HUES64 (cell line): ENCODE data around the gene FOXP2.

Experiments
- H3K27ac ChIP-seq: 2 replicates; pipeline ENCODE4 v1.7.0; 2013; ENCODE audit warnings: low read depth, low read length, inconsistent platforms
- H3K27me3 ChIP-seq: 2 replicates; pipeline ENCODE4 v1.6.1; 2013; ENCODE audit warnings: mild to moderate bottlenecking, low read length; ENCODE audit not compliant: insufficient read depth
- H3K36me3 ChIP-seq: 2 replicates; pipeline ENCODE4 v1.6.1; 2013; ENCODE audit warnings: mild to moderate bottlenecking, low read length; ENCODE audit not compliant: insufficient read depth
- H3K4me1 ChIP-seq: 2 replicates; pipeline ENCODE4 v1.6.1; 2013; ENCODE audit warnings: mild to moderate bottlenecking, low read length, moderate library complexity; ENCODE audit not compliant: insufficient read depth
- H3K4me3 ChIP-seq: 2 replicates; pipeline ENCODE4 v1.5.1; 2013; ENCODE audit warnings: mild to moderate bottlenecking, low read length, moderate library complexity
- H3K9ac ChIP-seq: 2 replicates; pipeline ENCODE4 v1.6.1; 2013; ENCODE audit warnings: mild to moderate bottlenecking, low read depth, low read length
- H3K9me3 ChIP-seq: 2 replicates; pipeline ENCODE4 v1.6.1; 2013; ENCODE audit warnings: low read depth, low read length; ENCODE audit not compliant: insufficient read depth
- whole genome bisulfite sequencing: fragments of 150-250, 120-280 bp; methylation state at CpG from one replicate; pipeline ENCODE4 v1.1.7; 2013; ENCODE audit warnings: missing lambda C conversion rate; 5-methylcytosine and 5-hydroxymethylcytosine counted together

Gene FOXP2

GRCh38 chr7:114405427-114405826 is 9.2 kb upstream of the FOXP2 start:
- H3K36me3 ChIP-seq: no peaks in the 10 kb centered on the region
- no peaks in the 10 kb centered on the region for H3K4me1 ChIP-seq
- H3K27ac ChIP-seq: no peak overlapping the region
- no peaks in the 10 kb centered on the region for H3K9me3 ChIP-seq
- H3K27me3 ChIP-seq: no peaks in the 10 kb centered on the region
- H3K9ac ChIP-seq: no peak overlapping the region
- H3K4me3 ChIP-seq: no peak overlapping the region
- 40% methylated on average over 2 of the region's 2 CpGs for WGBS

DNA sequence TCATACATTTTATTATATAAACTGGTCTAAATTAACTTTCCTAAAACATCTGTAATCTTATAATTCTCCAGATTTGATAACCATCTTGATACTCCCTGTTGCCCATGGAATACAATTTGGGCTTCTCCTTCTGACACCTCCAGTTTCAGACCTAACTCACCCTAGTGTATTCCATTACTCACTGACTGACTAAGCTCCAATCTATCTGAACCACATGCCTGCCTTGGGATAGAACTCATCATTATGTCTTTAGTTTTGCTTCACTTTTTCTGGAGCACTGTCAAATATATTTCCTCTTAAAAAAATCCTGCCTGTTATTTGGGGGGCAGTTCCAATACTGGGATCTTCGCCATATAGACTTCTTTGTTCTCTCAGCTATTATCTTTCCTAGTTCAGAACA is 4.9 kb upstream of the FOXP2 start:
- Histone ChIP-seq H3K9ac (no peak overlapping the region), H3K27ac (no peak overlapping the region), H3K27me3 (no peaks in the 10 kb centered on the region), H3K9me3 (no peaks in the 10 kb centered on the region), H3K4me3 (no peak overlapping the region), H3K36me3 (no peaks in the 10 kb centered on the region), H3K4me1 (peaks cover 13% of the 10 kb centered on the region)
- 88% methylated on average over 1 of the region's 1 CpG for WGBS

DNA sequence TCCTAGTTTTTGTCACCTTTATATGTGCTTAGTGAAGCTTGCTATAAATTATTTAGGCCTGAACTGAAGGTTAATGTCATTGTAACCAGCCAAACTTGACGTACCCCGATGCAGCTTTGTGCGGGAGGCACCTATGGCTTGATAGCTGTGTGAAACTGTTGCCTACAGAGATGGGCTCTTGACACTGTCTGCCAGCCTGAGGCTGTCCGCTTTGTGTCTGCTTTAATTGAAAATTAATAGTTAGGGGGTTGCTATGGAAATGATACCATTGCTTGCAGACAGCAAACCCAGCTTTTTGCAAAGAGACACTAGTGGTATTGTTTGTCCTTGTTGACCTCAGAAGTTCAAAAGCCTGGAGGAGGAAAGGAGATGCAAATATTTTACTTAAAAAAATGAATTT is 2.1 kb upstream of the FOXP2 start:
- H3K4me3 ChIP-seq: no peak overlapping the region
- H3K9me3 ChIP-seq: no peaks in the 10 kb centered on the region
- H3K27me3 ChIP-seq: no peaks in the 10 kb centered on the region
- no peak overlapping the region for H3K9ac ChIP-seq
- 88% methylated on average over 4 of the region's 4 CpGs for WGBS
- H3K4me1 ChIP-seq: peaks cover 16% of the 10 kb centered on the region
- no peaks in the 10 kb centered on the region for H3K36me3 ChIP-seq
- H3K27ac ChIP-seq: no peak overlapping the region

DNA sequence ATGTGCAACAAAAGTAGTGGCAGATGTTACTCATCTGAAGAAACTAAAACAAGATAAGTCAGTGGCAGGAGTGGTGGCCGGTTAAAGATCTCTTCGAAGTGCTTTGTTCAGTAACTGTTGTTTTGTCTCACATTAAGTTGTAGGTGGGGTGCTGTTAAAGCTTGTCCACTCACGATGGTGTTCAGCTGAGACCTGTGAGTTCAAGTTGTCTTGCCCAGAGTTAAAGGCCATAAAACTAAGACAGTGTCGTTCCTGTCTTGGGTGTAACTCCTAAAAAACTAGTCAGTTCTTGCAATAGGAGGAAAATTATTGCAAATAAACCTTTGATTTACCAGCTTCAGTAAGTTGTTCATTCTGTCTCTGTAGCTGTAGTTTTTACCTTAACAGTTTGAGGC is 857 bp upstream of the FOXP2 start:
- H3K9ac ChIP-seq: no peak overlapping the region
- peaks cover 16% of the 10 kb centered on the region for H3K4me1 ChIP-seq
- no peak overlapping the region for H3K27ac ChIP-seq
- no peaks in the 10 kb centered on the region for H3K27me3 ChIP-seq
- no peaks in the 10 kb centered on the region for H3K36me3 ChIP-seq
- WGBS: 63% methylated on average over 4 of the region's 4 CpGs
- no peaks in the 10 kb centered on the region for H3K9me3 ChIP-seq
- H3K4me3 ChIP-seq: no peak overlapping the region

DNA sequence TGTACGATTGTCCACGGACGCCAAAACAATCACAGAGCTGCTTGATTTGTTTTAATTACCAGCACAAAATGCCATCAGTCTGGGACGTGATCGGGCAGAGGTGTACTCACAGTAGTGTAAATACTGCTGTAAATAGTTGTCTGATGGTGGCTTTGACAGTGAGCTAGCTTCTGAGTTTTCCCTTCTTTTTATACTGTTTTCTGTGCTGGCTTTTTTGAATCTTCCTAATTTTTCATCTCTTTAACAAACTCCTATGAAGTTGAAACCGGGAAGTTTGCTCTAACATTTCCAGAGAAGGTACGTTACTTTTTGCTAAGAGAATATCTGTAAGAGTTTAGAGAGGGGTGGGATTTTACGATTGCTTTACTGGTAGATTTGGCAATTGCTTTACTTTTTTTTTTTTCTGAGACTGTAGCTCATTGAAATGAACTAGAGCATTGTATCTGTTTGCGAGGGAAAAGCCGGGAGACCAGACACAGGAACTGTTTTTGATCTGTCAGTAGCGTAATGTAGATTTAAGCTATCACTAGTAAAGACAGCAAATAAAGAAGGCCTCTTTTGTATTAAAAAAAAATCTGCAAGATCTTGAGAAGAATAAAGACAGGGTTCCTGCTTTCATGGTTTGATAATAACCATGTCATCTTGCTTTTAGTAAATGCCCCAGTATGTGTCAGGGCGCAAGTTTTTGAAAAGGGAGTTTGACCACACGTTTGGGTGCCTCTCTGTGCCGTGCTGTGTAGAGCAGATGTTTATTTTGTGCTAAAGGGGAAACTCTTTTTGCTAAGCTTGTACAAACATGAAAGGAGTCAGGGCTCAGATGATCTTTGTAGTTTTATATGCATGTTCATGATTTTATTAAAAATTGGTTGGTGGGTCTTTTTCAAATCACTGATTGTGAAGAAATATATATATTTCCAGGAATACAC is 712 bp downstream of the FOXP2 start:
- WGBS: 67% methylated on average over 14 of the region's 14 CpGs
- Histone ChIP-seq H3K27ac (no peak overlapping the region), H3K9ac (no peak overlapping the region), H3K4me3 (no peak overlapping the region), H3K36me3 (no peaks in the 10 kb centered on the region), H3K9me3 (no peaks in the 10 kb centered on the region), H3K27me3 (no peaks in the 10 kb centered on the region), H3K4me1 (peaks cover 19% of the 10 kb centered on the region)

DNA sequence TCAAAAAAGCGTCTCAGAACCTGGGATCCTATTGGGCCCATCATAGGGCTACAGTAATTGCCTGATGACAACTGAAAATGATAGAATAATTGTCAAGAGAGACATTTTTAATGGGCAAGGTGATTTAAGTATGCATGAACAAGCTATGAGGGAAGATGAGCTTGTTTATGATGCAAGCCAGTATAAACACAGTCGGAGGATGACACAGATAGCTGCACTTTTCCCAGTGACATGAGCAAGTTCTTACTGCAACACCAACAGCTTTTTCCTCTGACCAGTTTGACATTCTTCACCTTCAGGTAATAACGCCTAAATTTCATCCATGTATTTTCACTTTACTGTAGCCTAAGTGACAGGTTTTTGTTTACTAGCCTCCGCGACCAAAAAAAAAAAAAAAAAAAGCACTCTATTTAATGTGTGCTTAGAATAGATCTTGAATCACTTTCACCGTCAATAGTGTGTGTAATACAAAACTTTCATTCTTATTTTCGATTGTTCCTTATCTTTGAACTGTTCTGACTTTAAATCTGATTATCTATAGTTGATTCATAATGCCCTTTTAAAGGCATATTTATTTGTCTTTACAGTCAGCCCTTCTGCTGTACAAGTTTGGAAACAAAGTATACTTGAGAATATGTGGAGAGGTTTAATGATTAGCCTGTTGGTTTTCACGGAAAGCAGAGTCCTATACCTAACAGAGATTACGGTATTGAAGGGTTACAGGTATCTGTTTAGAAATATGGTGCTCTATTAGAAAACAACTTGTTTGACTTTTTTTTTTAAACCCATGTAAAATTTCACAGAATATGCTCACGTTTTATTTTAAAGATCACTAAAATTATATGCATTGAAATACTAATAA is 1.7 kb downstream of the FOXP2 start:
- 89% methylated on average over 5 of the region's 10 CpGs for WGBS
- Histone ChIP-seq H3K4me1 (peaks cover 19% of the 10 kb centered on the region), H3K36me3 (no peaks in the 10 kb centered on the region), H3K4me3 (no peak overlapping the region), H3K9ac (no peak overlapping the region), H3K9me3 (no peaks in the 10 kb centered on the region), H3K27me3 (no peaks in the 10 kb centered on the region), H3K27ac (no peak overlapping the region)

- Histone ChIP-seq H3K36me3 (no peaks in the 10 kb centered on the region), H3K9me3 (no peaks in the 10 kb centered on the region), H3K4me1 (peaks cover 19% of the 10 kb centered on the region), H3K27ac (no peak overlapping the region), H3K9ac (no peak overlapping the region), H3K4me3 (no peak overlapping the region), H3K27me3 (no peaks in the 10 kb centered on the region)
- 94% methylated on average over 1 of the region's 1 CpG for WGBS
Measured at GRCh38 chr7:114417290-114417689, 2.7 kb downstream of the FOXP2 start.

GRCh38 chr7:114418117-114418516 is 3.5 kb downstream of the FOXP2 start:
- H3K27ac ChIP-seq: no peak overlapping the region
- 84% methylated on average over 4 of the region's 4 CpGs for WGBS
- no peak overlapping the region for H3K4me3 ChIP-seq
- H3K4me1 ChIP-seq: peaks cover 19% of the 10 kb centered on the region
- no peaks in the 10 kb centered on the region for H3K36me3 ChIP-seq
- no peaks in the 10 kb centered on the region for H3K27me3 ChIP-seq
- H3K9me3 ChIP-seq: no peaks in the 10 kb centered on the region
- H3K9ac ChIP-seq: no peak overlapping the region

GRCh38 chr7:114419441-114420272 is 5.0 kb downstream of the FOXP2 start:
- H3K9ac ChIP-seq: no peak overlapping the region
- peaks cover 7% of the 10 kb centered on the region; the same call in 1 of the 2 replicates for H3K4me1 ChIP-seq
- H3K9me3 ChIP-seq: no peaks in the 10 kb centered on the region
- no peak overlapping the region for H3K27ac ChIP-seq
- no peaks in the 10 kb centered on the region for H3K27me3 ChIP-seq
- no peak overlapping the region for H3K4me3 ChIP-seq
- 85% methylated on average over 8 of the region's 8 CpGs for WGBS
- no peaks in the 10 kb centered on the region for H3K36me3 ChIP-seq

DNA sequence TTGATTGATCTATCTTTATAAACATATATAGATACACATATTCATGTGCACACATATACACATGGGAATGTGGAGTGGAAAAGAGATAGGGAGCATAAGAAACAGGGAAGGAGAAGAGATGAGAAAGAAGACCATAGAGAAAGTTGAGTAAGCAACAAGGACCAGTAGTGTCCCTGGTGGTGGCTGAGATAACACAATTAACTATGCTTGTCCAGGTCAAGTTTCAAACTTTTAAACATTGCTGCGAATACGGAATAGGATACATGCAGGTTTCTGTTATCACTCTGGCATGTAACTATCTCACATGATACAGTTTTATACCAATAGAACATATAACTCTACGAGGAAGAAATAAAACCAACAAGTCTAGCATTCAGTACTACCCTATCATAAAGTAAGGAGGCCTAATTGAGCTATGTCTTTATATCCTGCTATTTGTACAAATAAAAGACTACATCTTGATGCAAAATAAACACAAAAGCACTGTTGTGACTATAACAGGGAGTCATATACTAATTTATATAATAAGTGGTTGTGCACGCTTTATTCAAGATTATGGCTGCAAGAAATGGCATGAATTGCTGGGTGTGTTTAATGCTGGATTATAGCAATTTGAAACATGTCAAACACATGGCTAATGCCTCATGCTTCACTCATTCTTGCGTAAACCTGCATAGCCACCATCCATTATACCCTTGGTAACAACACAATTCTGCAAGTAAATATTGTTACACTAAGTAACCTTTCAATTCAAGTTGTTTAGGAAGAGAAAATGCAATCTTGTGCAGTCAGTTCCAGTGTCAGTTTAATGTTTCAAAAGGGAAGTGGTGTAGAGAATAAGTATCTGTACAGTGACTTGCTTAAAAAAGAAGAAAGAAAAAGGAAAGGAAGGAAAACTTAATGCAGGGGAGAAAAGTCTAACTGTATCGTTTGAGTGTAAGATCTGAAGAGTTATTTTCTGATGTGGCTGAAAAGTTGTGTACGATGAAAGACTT is 8.2 kb downstream of the FOXP2 start:
- WGBS: 92% methylated on average over 7 of the region's 7 CpGs
- Histone ChIP-seq H3K36me3 (no peaks in the 10 kb centered on the region), H3K9me3 (no peaks in the 10 kb centered on the region), H3K4me1 (peaks cover 3% of the 10 kb centered on the region; the same call in 1 of the 2 replicates), H3K9ac (no peak overlapping the region), H3K4me3 (no peak overlapping the region), H3K27ac (no peak overlapping the region), H3K27me3 (no peaks in the 10 kb centered on the region)
